IPS-18c (cell line): Measurements from ENCODE around the gene SNORC.
"Not testable (repeated sequence)": the region's sequence is repeated elsewhere in the genome, so short reads cannot be mapped to it uniquely, and the experiment has no call there.

Experiments
- H3K4me3 ChIP-seq: 2 replicates; pipeline ENCODE4 v1.7.0; 2013; ENCODE audit warnings: low read depth, mild to moderate bottlenecking, low read length, moderate library complexity; ENCODE audit not compliant: insufficient read depth
- H3K9me3 ChIP-seq: one replicate; pipeline ENCODE4 v1.6.1; 2013; ENCODE audit warnings: mild to moderate bottlenecking, low read length, moderate library complexity; ENCODE audit not compliant: control insufficient read depth, insufficient read depth

SNORC gene

DNA sequence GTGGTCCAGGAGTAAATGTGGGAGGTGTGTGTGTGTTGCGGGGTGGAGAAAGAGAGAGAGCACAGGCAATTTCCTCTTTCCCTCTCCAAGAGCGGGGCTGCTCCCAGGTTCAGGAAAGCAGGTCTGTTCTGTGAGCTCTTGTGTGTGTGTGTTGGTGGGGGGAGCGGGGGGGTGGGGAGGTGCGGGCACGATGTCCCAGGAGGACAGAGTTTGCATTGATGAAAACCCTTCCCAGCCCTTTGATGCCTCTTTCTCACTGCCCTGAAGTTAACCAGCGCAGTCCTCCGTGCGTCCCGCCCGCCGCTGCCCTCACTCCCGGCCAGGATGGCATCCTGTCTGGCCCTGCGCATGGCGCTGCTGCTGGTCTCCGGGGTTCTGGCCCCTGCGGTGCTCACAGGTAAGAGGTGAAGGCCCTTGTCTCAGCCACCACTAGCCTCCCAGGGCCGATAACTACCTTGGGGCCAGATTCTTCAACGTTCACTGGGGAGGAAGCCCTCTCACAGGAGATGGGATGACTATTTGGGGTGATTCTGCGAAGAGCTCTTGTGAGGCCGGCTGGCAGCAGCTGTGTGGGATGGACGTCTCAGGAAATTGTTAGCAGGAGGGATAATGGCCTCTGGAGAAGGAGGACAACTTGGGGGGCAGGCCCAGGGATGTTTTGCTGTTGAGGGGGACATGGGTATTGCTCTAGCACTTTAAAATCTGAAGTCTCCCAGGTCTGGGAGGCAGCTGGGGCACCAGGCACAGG is at the start of gene SNORC:
Gene SNORC, plus strand, starts transcription at position 247 of the 748 bp plus-strand sequence. Its CDS starts 78 bp downstream, at position 325.
- no peaks in the 10 kb centered on the region for H3K9me3 ChIP-seq
- no peak within 1 kb of the TSS for H3K4me3 ChIP-seq

- H3K4me3 ChIP-seq: no peak overlapping the region
- no peaks in the 10 kb centered on the region for H3K9me3 ChIP-seq
Observed at GRCh38 chr2:232829988-232830387, 40.1 kb upstream of the SNORC start.

GRCh38 chr2:232831496-232831895 is 38.6 kb upstream of the SNORC start:
- H3K4me3 ChIP-seq: no peak overlapping the region
- H3K9me3 ChIP-seq: no peaks in the 10 kb centered on the region

DNA sequence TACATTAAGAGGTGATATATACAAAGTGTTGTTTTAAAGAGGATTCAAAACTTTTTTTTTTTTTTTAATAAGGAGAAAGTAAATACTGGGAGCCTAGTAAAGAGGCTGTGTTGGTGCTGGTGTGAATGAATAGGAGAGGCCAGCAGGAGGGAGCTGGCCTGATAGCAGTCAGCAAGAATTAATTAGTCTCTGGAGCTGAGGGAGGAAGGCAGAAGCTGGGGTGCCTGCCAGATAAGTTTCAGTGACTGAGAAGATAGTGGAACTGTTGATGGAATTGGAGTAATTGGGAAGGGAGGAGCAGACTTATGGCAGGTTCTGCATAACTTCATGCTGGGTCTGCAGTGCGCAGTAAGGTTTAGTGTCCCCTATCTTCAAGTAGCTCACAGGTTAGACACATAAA is 36.2 kb upstream of the SNORC start:
- H3K9me3 ChIP-seq: no peaks in the 10 kb centered on the region
- H3K4me3 ChIP-seq: no peak overlapping the region

DNA sequence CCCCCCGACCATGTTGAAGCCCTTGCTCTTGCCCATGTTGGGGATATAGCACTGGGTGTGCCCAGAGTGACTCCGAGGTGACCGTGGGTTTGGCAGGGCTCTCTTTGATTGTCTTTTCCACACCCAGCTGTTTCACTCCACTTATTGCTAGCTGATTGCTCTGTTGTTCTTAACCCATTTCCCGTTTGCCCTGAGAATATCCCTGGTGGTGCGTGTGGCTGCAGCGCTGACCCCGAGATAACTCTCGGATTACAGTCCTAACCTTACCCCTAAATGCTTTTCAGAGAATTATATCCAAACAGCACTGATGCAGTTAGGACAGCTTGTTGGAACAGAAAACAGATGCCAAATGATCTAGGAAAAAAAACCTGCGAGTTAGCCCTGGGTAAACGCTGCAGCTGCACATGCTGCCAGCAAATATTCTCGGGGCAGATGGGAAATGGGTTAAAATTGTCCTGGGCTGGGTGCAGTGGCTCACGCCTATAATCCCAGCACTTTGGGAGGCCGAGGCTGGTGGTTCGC is 34.3 kb upstream of the SNORC start:
- Histone ChIP-seq H3K9me3 (no peaks in the 10 kb centered on the region), H3K4me3 (no peak overlapping the region)

DNA sequence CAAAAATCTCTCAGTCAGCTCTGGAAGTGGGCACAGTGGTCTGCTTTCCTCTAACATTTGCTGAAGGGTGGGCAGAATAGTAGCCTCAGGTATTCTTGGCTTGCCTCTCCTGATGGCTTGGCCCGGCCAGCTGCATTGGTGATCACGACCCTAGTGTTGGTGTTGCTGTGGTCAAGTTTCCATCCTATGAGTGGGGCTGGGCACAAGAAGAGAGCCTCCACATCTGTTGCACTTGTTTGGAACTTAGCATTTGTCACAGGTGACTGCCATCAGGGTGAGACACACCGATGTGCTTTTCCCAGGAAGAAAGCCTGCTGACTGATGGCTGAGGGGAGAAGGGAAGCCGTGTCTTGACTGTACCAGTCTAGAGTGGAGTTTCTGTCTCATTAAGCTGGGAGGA is 33.1 kb upstream of the SNORC start:
- H3K9me3 ChIP-seq: no peaks in the 10 kb centered on the region
- no peak overlapping the region for H3K4me3 ChIP-seq

DNA sequence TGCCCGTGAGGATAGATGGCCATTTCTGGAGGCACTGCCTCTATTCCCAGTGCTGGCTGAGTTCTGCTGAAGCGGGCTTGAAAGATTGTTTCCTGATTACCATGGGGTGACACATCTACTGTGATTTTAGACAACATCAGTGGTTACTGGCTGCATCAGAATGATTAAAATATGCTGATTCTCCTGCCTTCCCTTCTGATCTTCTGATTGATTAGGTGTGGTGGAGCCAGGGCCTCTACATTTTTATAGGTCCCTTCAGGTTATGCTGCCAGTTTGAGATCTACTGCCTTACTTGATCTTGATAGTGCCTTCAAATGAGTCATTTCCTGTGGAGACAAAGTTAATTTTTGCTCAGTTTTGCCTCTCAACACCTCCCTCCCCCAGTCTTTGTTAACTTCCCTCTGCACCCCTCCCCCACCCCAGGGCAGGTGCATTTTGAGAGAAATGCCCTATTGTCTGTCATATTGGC is 31.6 kb upstream of the SNORC start:
- no peak overlapping the region for H3K4me3 ChIP-seq
- H3K9me3 ChIP-seq: no peaks in the 10 kb centered on the region

- H3K9me3 ChIP-seq: no peaks in the 10 kb centered on the region
- H3K4me3 ChIP-seq: no peak overlapping the region
Observed at GRCh38 chr2:232839411-232840079, 30.5 kb upstream of the SNORC start.

DNA sequence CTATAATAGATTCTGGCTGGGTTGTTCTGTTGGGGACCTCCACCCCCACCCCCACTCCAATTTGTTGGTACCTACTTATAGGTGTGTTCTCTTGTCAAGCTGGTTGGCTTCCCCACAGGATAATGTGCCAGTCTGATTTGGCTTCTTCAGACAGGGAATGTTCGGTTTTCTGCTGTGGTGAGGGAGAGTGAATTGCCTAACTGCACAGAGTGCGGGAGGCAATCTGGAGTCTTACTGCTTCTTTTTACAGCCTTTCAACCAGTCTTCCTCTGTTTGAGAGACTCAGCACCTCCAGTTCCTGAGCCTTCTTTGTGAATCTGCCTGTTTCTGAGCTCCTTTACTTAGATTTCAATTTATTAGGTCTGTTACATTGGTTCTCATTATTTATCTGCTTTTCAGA is 27.4 kb upstream of the SNORC start:
- Histone ChIP-seq H3K4me3 (no peak overlapping the region), H3K9me3 (no peaks in the 10 kb centered on the region)

DNA sequence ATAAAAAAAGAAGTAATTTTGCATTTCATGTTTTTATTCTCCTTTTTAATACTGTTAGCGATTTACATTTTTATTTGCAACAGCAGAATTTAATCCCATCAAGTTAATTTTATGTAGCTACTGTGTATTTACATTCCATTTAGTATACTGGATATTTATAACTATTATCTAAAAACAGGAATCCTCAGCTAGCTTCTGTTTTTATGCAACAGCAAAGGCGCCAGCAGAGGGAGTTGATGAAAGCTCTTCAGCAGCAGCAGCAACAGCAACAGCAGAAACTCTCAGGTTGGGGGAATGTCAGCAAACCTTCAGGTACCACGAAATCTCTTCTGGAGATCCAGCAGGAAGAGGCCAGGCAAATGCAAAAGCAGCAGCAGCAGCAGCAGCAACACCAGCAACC is 26.2 kb upstream of the SNORC start:
- no peaks in the 10 kb centered on the region for H3K9me3 ChIP-seq

DNA sequence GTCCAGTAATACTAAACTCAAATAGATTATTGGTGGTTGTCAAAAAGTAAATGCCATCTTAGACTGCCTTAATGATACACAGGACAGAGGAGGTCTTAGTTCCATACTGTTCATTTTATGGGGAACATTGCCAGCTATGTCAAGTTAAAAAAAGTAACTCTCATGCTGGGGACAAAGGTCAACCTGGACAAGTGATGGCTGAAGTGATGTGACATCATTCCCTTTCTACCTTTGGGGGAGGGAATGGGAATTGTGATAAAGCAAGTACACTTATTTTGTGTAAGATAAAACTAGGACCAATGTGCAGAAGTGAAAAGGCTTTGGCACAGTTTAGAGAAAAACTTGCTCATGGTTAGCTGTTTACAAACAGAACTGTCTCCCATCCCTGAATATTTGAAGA is 24.0 kb upstream of the SNORC start:
- no peak overlapping the region for H3K4me3 ChIP-seq
- no peaks in the 10 kb centered on the region for H3K9me3 ChIP-seq

More for the DNA sequence above, 26.2 kb upstream of the SNORC start:
- H3K4me3 ChIP-seq: no peak overlapping the region

GRCh38 chr2:232850039-232850438 is 20.0 kb upstream of the SNORC start:
- Histone ChIP-seq H3K4me3 (no peak overlapping the region), H3K9me3 (no peaks in the 10 kb centered on the region)

DNA sequence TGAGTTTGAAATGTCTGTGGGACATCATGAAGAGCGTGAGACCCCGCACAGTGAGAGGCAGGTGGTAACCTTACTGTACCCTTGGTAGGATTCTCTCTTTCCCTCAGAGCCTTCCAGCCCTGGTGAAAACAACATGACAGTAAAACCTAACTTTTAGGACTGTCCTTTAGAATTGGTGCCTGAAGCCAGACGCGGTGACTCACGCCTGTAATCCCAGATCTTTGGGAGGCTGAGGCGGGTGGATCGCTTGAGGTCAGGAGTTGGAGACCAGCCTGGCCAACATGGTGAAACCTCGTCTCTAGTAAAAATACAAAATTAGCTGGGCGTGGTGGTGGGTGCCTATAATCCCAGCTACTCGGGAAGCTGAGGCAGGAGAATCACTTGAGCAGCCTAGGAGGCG is 18.0 kb upstream of the SNORC start:
- not testable (repeated sequence) for H3K9me3 ChIP-seq, H3K4me3 ChIP-seq

GRCh38 chr2:232852676-232853075 is 17.4 kb upstream of the SNORC start:
- Histone ChIP-seq H3K4me3 (no peak overlapping the region), H3K9me3 (no peaks in the 10 kb centered on the region)

DNA sequence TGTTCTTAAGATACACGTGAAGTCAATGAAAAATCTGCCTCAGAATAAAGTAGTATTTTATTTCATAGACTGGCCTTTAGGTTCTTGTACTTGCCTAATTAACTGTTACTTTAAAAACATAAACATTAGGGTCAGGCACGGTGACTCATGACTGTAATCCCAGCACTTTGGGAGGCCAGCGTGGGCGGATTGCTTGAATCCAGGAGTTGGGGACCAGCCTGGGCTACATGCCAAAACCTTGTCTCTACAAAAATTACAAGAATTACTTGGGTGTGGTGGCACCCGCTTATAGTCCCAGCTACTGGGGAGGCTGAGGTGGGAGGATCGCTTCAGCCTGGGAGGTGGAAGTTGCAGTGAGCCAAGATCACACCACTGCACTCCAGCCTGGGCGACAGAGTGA is 16.0 kb upstream of the SNORC start:
- no peaks in the 10 kb centered on the region for H3K9me3 ChIP-seq
- H3K4me3 ChIP-seq: no peak overlapping the region

DNA sequence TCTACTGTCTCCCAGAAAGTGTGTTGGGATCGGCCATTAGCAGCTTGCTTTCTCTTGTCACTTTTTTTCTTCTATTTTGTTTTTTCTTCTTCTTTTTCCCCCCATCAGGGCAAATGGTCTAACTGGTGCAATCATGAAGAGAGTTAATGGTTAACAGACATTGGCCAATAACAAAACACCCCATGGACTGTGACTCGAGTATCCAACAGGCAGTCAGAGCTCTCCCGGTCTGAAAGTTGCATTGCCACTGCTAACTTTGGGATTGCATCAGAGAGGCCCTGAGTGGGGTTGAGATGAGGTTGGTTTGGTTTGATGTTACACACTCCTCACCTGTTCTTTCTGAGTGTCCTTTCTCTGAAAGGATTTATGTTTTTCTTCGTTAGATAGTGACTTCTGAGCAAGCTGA is 12.9 kb upstream of the SNORC start:
- H3K4me3 ChIP-seq: no peak overlapping the region

GRCh38 chr2:232859385-232859916 is 10.6 kb upstream of the SNORC start:
- H3K4me3 ChIP-seq: no peak overlapping the region
- H3K9me3 ChIP-seq: no peaks in the 10 kb centered on the region

More for the DNA sequence above, 12.9 kb upstream of the SNORC start:
- no peaks in the 10 kb centered on the region for H3K9me3 ChIP-seq

DNA sequence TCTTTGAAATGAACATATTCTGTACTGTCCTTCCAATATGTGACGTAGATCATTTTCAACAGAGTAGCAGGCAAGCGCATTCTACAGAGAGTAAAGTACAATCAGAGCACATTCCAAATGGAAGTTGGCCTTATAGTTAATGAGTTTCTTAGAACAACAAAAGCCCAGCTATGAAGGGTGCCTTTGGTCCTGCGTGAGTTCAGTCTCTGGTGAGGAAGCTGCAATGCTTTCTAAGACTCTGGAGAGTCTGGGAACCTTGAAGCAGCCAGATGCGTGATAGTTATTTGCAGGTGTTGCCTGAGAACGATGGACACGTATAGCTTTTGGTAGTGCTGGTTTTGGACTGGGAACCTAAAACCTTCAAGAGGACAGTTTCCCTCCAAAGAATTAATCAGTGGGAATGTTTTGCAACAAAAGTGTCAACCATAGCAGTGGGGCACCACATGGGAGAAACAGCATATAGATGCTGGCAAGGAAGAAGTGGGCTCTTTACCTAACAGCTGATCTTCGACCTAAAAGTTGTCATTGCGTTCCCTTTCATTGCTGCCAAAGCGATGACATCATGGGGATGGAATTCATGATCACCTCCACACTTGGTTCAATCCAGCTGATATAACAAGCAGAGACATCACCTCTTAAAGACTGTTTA is 9.3 kb upstream of the SNORC start:
- Histone ChIP-seq H3K4me3 (no peak overlapping the region), H3K9me3 (no peaks in the 10 kb centered on the region)
